ENCODE measurements around the gene PHF21A.

DNA sequence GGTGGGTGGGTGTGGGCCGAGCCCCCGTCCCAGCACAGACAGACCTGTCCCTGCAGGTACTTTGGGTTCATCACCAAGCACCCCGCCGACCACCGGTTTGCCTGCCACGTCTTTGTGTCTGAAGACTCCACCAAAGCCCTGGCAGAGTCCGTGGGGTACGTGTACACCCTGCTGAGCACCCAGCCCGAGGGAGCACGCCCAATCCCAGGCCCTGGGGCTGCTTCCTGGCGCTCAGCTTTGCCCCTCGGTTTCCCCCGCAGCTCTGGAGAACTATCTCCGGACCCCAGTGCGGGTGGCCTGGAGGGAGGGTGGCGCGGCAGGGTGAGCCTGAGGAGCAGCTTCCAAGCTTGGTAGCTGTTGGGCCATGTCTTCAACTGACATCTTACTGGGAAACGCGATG is 216.2 kb downstream of the PHF21A start:
- TF ChIP-seq, protein P1, sequence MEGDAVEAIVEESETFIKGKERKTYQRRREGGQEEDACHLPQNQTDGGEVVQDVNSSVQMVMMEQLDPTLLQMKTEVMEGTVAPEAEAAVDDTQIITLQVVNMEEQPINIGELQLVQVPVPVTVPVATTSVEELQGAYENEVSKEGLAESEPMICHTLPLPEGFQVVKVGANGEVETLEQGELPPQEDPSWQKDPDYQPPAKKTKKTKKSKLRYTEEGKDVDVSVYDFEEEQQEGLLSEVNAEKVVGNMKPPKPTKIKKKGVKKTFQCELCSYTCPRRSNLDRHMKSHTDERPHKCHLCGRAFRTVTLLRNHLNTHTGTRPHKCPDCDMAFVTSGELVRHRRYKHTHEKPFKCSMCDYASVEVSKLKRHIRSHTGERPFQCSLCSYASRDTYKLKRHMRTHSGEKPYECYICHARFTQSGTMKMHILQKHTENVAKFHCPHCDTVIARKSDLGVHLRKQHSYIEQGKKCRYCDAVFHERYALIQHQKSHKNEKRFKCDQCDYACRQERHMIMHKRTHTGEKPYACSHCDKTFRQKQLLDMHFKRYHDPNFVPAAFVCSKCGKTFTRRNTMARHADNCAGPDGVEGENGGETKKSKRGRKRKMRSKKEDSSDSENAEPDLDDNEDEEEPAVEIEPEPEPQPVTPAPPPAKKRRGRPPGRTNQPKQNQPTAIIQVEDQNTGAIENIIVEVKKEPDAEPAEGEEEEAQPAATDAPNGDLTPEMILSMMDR (conservative IDR thresholded peaks at IDR 0.05): no peak
- no peak for TF ChIP-seq ZFX (IDR thresholded peaks at IDR 0.05)
